Activated CD8-positive, alpha-beta T cell treated with anti-CD3 and anti-CD28 coated beads for 36 hours (primary cell): ENCODE data around the gene GRIN2B. TPM values are rescaled to one million over a fixed set of nuclear protein-coding genes. Genes with fewer than 3 reads are reported as not detected.

Source experiments
- ATAC-seq: fragments of 200-7000 bp; cut with Tn5 transposase; one replicate; pipeline ENCODE4 v1.10.0; 2021; ENCODE audit warnings: mild to moderate bottlenecking, moderate library complexity
- CTCF ChIA-PET: fragments of 350-600 bp; sonication (Branson Sonifier 250); formaldehyde crosslinking; loops from one replicate; lab custom pipeline; 2021; ENCODE audit warnings: antibody characterized with exemption; lab: Charles Lee
- POLR2A ChIA-PET: fragments of 350-600 bp; sonication (Branson Sonifier 250); formaldehyde crosslinking; loops from one replicate; lab custom pipeline; 2021; ENCODE audit warnings: antibody characterized with exemption; lab: Charles Lee
- DNase-seq: peaks from one replicate; pipeline ENCODE4 v3.0.0-alpha.2; 2020
- H3K27ac Mint-ChIP-seq: one replicate; pipeline ENCODE4 v1.8.0; 2021; ENCODE audit warnings: mild to moderate bottlenecking, mixed read lengths
- H3K27me3 Mint-ChIP-seq: one replicate; pipeline ENCODE4 v1.8.0; 2021; ENCODE audit warnings: mixed read lengths
- H3K36me3 Mint-ChIP-seq: one replicate; pipeline ENCODE4 v1.8.0; 2021; ENCODE audit warnings: low read depth, mixed read lengths
- H3K4me1 Mint-ChIP-seq: one replicate; pipeline ENCODE4 v1.8.0; 2021; ENCODE audit warnings: low read depth, mixed read lengths
- H3K4me3 Mint-ChIP-seq: one replicate; pipeline ENCODE4 v1.8.0; 2021; ENCODE audit warnings: mild to moderate bottlenecking, moderate library complexity, mixed read lengths
- H3K9me3 Mint-ChIP-seq: one replicate; pipeline ENCODE4 v1.8.0; 2021; ENCODE audit warnings: mixed read lengths
- CTCF ChIP-seq: fragments of 200-600 bp; IDR thresholded peaks from one replicate; pipeline ENCODE4 v1.8.0; 2022; ENCODE audit warnings: antibody characterized with exemption, mild to moderate bottlenecking
- intact Hi-C: fragments of 100-400 bp; cut with micrococcal nuclease; formaldehyde crosslinking; loops from one replicate; pipeline ENCODE4 v1.10.0; 2022
- total RNA-seq, 2 experiments: library from RNA; stranded (reverse); gene quantifications; one replicate each; pipeline ENCODE4 v1.2.3, GENCODE V29; 2021

The GRIN2B gene
- total RNA-seq, 2 experiments from 2014 or later: not detected

GRCh38 chr12:13961971-13962370, 19.4 kb downstream of the GRIN2B start:
- Mint-ChIP-seq H3K4me1 (no peaks in the 10 kb centered on the region), H3K9me3 (no peaks in the 10 kb centered on the region), H3K4me3 (no peak overlapping the region), H3K36me3 (no peaks in the 10 kb centered on the region), H3K27ac (no peak overlapping the region), H3K27me3 (peaks cover 5% of the 10 kb centered on the region)
- DNase-seq: no peak
- POLR2A ChIA-PET: interaction anchor here (1.0 kb wide), 1 partner anchor 12 kb away, joined by 3 read pairs; no protein-coding TSS in a partner anchor
- intact Hi-C loops: no loop called here
- no peak for TF ChIP-seq CTCF
- no peak for ATAC-seq
- CTCF ChIA-PET: no interaction called here

GRCh38 chr12:13959131-13959723, 22.2 kb downstream of the GRIN2B start:
- H3K9me3 Mint-ChIP-seq: no peaks in the 10 kb centered on the region
- intact Hi-C loops: no loop called here
- H3K4me1 Mint-ChIP-seq: no peaks in the 10 kb centered on the region
- peaks cover 5% of the 10 kb centered on the region for H3K27me3 Mint-ChIP-seq
- DNase-seq: no peak
- CTCF ChIA-PET: no interaction called here
- H3K36me3 Mint-ChIP-seq: no peaks in the 10 kb centered on the region
- no peak overlapping the region for H3K27ac Mint-ChIP-seq
- no peak for TF ChIP-seq CTCF
- no peak for ATAC-seq
- POLR2A ChIA-PET: no interaction called here
- H3K4me3 Mint-ChIP-seq: no peak overlapping the region

GRCh38 chr12:13957576-13957975, 23.8 kb downstream of the GRIN2B start:
- Mint-ChIP-seq H3K27ac (no peak overlapping the region), H3K9me3 (no peaks in the 10 kb centered on the region), H3K4me1 (no peaks in the 10 kb centered on the region), H3K4me3 (no peak overlapping the region), H3K27me3 (peaks cover 5% of the 10 kb centered on the region), H3K36me3 (no peaks in the 10 kb centered on the region)
- DNase-seq: no peak
- no peak for TF ChIP-seq CTCF
- ChIA-PET CTCF (interaction anchor here (1.2 kb wide), 1 partner anchor 11 kb away, joined by 3 read pairs; no protein-coding TSS in a partner anchor), POLR2A (no interaction called here)
- ATAC-seq: no peak
- intact Hi-C loops: no loop called here

- Mint-ChIP-seq H3K9me3 (no peaks in the 10 kb centered on the region), H3K4me3 (no peak overlapping the region), H3K27me3 (peaks cover 5% of the 10 kb centered on the region), H3K27ac (no peak overlapping the region), H3K4me1 (no peaks in the 10 kb centered on the region), H3K36me3 (no peaks in the 10 kb centered on the region)
- DNase-seq: no peak
- CTCF ChIA-PET: no interaction called here
- TF ChIP-seq CTCF: no peak
- ATAC-seq: no peak
- POLR2A ChIA-PET: no interaction called here
- intact Hi-C loops: no loop called here
These were observed 25.3 kb downstream of the GRIN2B start for GRCh38 chr12:13956060-13956590.

- Mint-ChIP-seq H3K27ac (no peak overlapping the region), H3K4me1 (no peaks in the 10 kb centered on the region), H3K9me3 (no peaks in the 10 kb centered on the region), H3K4me3 (no peak overlapping the region), H3K36me3 (no peaks in the 10 kb centered on the region), H3K27me3 (peaks cover 3% of the 10 kb centered on the region)
- CTCF ChIA-PET: no interaction called here
- POLR2A ChIA-PET: no interaction called here
- no peak for TF ChIP-seq CTCF
- ATAC-seq: no peak
- DNase-seq: no peak
- intact Hi-C loops: no loop called here
These were observed 29.3 kb downstream of the GRIN2B start for GRCh38 chr12:13952096-13952495.
